Activated T-helper 9 cell treated with anti-CD3 and anti-CD28 coated beads, Interleukin-2, amount 50 U/mL, for 16 hours (primary cell): ENCODE results near the gene GLYAT.

Experiments used
- DNase-seq: peaks from one replicate; pipeline ENCODE4 v3.0.0-alpha.2; 2020; ENCODE audit warnings: low read depth

Gene GLYAT

DNA sequence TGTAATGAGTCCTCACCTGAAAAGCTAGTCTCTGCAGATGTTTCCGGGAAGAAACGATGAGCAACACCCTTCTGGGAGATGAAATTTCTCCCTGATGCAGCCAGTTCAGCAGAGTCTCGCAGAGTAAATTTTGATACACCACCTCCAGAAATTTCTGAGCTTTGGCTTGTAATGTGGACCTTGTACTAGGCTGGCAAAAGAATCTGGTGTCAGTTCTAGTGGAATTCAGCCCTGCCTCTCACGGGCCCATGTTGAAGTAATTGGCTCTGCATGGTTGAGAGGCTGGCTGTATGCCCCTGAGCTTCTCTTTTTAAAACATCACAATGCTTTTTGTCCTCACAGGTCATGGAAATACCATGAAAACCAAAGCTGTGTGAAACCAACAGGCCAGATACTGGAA lies at the start of gene GLYAT:
Gene GLYAT (minus strand): TSS at position 125 of the 400 bp plus-strand sequence. CDS start 7,447 bp downstream, outside the sequence.
- no peak for DNase-seq

- no peak for DNase-seq
Observed at GRCh38 chr11:58781345-58781744, 49.6 kb upstream of the GLYAT start.

DNA sequence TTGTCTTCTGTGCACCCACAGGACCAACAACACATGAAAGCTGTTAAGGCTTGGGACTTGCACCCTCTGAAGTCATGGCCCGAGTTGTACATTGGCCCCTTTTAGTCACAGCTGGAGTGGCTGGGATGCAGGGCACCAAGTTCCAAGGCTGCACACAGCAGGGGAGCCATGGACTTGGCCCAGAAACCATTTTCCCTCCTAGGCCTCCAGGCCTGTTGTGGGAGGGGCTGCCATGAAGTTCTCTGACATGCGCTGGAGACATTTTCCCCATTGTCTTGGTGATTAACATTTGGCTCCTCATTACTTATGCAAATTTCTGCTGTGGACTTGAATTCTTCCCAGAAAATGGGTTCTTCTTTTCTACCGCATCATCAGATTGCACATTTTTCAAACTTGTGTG lies 48.8 kb upstream of the GLYAT start:
- DNase-seq = no peak

GRCh38 chr11:58776891-58777710 lies 45.4 kb upstream of the GLYAT start:
- DNase-seq = no peak

- no peak for DNase-seq
Observed at GRCh38 chr11:58775066-58775708, 43.4 kb upstream of the GLYAT start.

GRCh38 chr11:58774164-58774593 lies 42.4 kb upstream of the GLYAT start:
- DNase-seq = no peak

DNA sequence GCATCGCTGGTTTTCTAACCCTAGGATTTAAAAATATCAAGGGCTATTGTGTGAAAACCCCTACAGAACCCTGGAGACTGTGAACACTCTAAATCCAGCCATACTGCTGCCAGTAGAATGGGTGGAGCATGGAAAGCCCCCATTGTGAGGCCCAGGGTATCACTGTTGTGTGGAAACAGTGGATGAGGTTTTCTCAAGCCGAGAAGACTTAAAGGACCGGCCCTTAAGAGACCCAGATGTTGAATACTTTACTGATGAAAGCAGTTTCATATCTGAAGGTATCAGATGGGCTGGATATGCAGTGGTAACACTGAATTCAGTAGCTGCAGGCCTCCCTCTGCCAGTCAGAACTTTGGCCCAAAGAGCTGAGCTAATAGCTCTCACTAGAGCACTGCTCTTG lies 41.6 kb upstream of the GLYAT start:
- DNase-seq = no peak

GRCh38 chr11:58772329-58773285 lies 40.9 kb upstream of the GLYAT start:
- no peak for DNase-seq

- DNase-seq = no peak
Observed at GRCh38 chr11:58771458-58771855, 39.7 kb upstream of the GLYAT start.

GRCh38 chr11:58770627-58771457 lies 39.1 kb upstream of the GLYAT start:
- no peak for DNase-seq

- no peak for DNase-seq
Observed at GRCh38 chr11:58770166-58770565, 38.4 kb upstream of the GLYAT start.

- no peak for DNase-seq
Observed at GRCh38 chr11:58769308-58769707, 37.6 kb upstream of the GLYAT start.

DNA sequence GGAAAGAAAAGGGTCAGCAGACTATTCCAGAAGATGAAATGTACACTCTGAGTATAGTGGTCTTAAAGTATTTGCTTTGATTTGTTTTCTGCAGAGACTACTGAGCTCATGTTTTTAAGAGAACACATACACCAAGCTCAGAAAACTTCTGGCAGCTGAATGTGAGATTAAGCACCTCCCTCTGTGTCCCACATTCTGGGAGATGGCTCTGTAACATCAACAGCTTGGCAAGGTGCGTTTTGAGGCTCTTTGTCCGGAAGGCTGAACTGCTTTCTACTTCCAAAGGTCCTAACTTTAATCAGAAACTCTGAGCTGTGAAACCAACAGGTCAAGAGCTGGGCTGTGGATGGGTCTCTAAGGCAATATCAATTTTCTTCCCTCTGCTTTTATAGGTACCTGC lies 36.4 kb upstream of the GLYAT start:
- DNase-seq = no peak

GRCh38 chr11:58765078-58765477 lies 33.3 kb upstream of the GLYAT start:
- DNase-seq = no peak

- no peak for DNase-seq
Observed at GRCh38 chr11:58763120-58763490, 31.4 kb upstream of the GLYAT start.

GRCh38 chr11:58762284-58763119 lies 30.8 kb upstream of the GLYAT start:
- DNase-seq = no peak

- DNase-seq = no peak
Observed at GRCh38 chr11:58757439-58757838, 25.7 kb upstream of the GLYAT start.

DNA sequence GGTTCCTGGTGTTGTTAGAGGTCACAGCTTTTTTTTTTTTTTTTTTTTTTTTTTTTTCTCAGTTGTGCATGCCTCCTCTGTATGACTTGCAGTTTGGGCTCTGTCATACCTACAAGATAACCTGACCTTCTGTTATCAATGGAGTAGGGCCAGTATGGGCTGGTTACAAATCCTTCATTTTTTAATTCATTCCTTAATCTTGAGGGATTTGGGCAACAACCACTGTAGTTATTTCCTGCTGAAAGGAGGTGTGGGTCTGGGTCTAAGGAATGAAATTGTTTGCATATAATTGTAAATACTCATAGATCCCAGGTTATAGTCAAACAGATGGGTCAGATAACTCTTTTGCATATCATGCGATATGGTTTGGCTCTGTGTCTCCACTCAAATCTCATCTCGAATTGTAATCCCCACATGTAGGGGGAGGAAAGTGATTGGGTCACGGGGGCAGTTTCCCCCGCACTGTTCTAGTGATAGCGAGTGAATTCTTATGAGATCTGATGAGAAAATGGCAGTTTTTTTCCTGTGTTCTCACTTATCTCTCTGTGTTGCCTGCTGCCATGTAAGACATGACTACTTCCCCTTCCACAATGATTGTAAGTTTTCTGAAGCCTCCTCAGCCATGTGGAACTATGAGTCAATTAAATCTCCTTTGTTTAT lies 14.1 kb upstream of the GLYAT start:
- DNase-seq = no peak

- DNase-seq = no peak
Observed at GRCh38 chr11:58744988-58745704, 13.4 kb upstream of the GLYAT start.
